Keratinocyte (primary cell): Measurements from ENCODE around the gene MAP3K3.

ENCODE experiments used
- EZH2 ChIP-seq: IDR thresholded peaks from one replicate; pipeline ENCODE4 v1.6.1; 2012; ENCODE audit warnings: inconsistent platforms, mild to moderate bottlenecking, low read length, moderate library complexity
- TF ChIP-seq, protein P1 (sequence below), 3 experiments: IDR thresholded peaks in 1 of 3; conservative IDR thresholded peaks in 1 of 3; optimal IDR thresholded peaks in 1 of 3; 2 replicates in 2 of 3; 3 replicates in 1 of 3; pipeline versions ENCODE3 to v1.5.1; 2011; ENCODE audit warnings: low read length in 3 of 3, mild to moderate bottlenecking in 3 of 3, moderate library complexity in 2 of 3, control low read depth in 1 of 3, inconsistent platforms in 1 of 3; ENCODE audit not compliant: insufficient read depth in 2 of 3; ENCODE audit errors: extremely low read depth in 1 of 3

DNA sequence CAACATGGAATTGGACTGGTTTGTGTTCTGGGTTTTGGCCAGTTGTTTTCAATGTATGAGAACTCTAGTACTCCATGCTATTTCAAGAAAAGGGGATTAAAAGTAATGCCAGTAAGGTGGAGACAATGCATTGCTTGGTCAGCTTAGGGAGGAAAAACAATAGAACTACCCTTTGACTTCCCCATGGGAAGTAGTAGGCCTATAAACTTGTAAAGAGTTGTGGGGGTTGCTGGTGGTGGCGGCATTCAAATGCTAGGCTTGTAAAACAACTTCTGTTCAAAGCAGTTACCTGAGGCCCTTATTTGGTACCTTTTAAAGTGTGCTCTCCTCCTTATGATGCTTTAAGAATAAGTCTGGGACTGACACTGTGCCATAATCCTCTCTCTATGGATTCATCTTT is 9.4 kb downstream of the MAP3K3 start:
- TF ChIP-seq, protein P1, sequence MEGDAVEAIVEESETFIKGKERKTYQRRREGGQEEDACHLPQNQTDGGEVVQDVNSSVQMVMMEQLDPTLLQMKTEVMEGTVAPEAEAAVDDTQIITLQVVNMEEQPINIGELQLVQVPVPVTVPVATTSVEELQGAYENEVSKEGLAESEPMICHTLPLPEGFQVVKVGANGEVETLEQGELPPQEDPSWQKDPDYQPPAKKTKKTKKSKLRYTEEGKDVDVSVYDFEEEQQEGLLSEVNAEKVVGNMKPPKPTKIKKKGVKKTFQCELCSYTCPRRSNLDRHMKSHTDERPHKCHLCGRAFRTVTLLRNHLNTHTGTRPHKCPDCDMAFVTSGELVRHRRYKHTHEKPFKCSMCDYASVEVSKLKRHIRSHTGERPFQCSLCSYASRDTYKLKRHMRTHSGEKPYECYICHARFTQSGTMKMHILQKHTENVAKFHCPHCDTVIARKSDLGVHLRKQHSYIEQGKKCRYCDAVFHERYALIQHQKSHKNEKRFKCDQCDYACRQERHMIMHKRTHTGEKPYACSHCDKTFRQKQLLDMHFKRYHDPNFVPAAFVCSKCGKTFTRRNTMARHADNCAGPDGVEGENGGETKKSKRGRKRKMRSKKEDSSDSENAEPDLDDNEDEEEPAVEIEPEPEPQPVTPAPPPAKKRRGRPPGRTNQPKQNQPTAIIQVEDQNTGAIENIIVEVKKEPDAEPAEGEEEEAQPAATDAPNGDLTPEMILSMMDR (optimal IDR thresholded peaks at IDR 0.05 in 1 of 3, IDR thresholded peaks at IDR 0.05 in 1 of 3, conservative IDR thresholded peaks at IDR 0.05 in 1 of 3; ENCODE audit: extremely low read depth in 1 of 3, insufficient read depth in 2 of 3, low read length in 3 of 3) = no peak
- no peak for TF ChIP-seq EZH2
